Measurements from ENCODE around the gene WDR37. TPM values are rescaled to one million over a fixed set of nuclear protein-coding genes. Genes with fewer than 3 reads are reported as not detected.
A peak's percentile ranks its signal among the peaks of the same experiment; 100 is the strongest.

Gene WDR37
- total RNA-seq, 1 experiment from 2014 or later = 10.4 TPM

DNA sequence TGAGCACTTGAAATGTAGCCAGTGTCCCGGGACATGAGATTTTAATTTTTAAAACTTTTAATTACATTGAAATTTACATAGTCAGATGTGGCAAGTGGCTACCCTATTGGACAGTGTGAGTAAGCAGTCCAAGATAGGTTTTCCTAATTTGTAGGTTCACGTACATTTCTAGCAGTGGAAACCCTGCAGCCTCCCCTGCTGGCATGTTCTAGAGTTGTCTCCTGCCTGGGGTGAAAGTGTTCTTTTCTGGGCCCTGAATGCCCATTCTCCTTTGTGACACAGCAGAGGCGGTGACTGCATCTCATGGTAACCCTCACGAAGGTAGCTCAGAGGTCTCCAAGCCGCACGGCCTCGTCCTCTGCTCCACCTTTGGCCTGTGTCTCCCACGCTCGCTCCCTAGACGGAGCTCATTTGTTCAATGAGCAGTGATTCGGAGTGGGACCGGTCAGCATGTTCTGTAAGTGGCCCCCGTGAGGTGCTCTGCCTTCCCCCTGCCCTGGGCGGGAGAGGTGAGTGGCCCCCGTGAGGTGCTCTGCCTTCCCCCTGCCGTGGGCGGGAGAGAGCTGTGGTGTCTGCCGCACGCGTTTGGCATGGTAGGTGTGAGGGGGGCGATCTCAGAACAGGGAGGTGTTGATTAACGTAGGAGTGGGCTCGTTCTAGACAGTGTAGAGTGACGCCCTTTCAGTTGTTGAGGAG, 18.0 kb downstream of the WDR37 start (continued):
- TF ChIP-seq, protein P1, sequence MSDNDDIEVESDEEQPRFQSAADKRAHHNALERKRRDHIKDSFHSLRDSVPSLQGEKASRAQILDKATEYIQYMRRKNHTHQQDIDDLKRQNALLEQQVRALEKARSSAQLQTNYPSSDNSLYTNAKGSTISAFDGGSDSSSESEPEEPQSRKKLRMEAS (CRISPR knock-in tag; IDR thresholded peaks at IDR 0.05) = no peak
- no peak for TF ChIP-seq ZNF396 (CRISPR knock-in tag; IDR thresholded peaks at IDR 0.05; ENCODE audit: borderline replicate concordance)
- TF ChIP-seq, protein P2, sequence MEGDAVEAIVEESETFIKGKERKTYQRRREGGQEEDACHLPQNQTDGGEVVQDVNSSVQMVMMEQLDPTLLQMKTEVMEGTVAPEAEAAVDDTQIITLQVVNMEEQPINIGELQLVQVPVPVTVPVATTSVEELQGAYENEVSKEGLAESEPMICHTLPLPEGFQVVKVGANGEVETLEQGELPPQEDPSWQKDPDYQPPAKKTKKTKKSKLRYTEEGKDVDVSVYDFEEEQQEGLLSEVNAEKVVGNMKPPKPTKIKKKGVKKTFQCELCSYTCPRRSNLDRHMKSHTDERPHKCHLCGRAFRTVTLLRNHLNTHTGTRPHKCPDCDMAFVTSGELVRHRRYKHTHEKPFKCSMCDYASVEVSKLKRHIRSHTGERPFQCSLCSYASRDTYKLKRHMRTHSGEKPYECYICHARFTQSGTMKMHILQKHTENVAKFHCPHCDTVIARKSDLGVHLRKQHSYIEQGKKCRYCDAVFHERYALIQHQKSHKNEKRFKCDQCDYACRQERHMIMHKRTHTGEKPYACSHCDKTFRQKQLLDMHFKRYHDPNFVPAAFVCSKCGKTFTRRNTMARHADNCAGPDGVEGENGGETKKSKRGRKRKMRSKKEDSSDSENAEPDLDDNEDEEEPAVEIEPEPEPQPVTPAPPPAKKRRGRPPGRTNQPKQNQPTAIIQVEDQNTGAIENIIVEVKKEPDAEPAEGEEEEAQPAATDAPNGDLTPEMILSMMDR (IDR thresholded peaks at IDR 0.05) = no peak
- no peak for TF ChIP-seq IRF2 (CRISPR knock-in tag; IDR thresholded peaks at IDR 0.05; ENCODE audit: borderline replicate concordance, low read depth)

DNA sequence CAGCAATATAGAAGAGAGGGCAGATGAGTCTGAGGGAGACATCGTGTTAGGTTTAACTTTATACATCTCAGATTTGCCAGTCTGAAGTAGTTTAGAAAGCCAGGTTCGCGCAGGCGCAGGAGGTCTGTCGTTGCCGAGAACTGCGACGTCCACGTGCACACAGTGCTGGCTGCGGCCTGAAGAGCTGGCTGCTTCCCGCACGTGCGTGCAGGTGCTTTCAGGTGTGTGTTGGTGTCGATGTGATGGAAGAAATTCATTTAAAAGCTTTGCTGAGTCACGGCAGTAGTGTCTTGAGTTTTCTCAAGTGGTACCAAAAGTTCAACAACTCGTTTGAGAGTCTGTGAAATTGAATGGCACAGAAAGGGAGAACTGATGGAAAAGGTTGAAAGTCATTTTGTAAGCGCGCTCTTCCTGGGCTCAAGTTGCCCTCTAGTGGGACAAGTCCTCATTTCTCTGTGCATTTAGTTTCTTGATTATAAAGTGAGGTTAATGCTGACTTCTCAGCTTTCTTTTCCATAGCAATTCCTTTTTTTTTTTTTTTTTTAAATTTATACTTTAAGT, 18.6 kb downstream of the WDR37 start:
- H3K36me3 Mint-ChIP-seq = peaks cover 35% of the 10 kb centered on the region
- H3K27me3 Mint-ChIP-seq (ENCODE audit: low read depth) = no peaks in the 10 kb centered on the region
- ChIA-PET POLR2A (interaction anchor here (0.6 kb wide), 1 partner anchor 106 kb away, joined by 3 read pairs; no protein-coding TSS in a partner anchor), CTCF (interaction anchor here (0.6 to 0.9 kb wide), 2 partner anchors 23 to 659 kb away, joined by 3 read pairs; no protein-coding TSS in a partner anchor)
- no peaks in the 10 kb centered on the region for H3K9me3 Mint-ChIP-seq
- ATAC-seq = no peak; the same call in 1 of the 2 replicates
- no peak for DNase-seq (ENCODE audit: low spot score)
- no peak overlapping the region for H3K4me3 Mint-ChIP-seq
- H3K4me1 Mint-ChIP-seq = peaks cover 6% of the 10 kb centered on the region; the same call in 1 of the 2 replicates
- peak overlapping the region; percentile 78; the same call in 1 of the 2 replicates for H3K27ac Mint-ChIP-seq
- TF ChIP-seq, protein P3, sequence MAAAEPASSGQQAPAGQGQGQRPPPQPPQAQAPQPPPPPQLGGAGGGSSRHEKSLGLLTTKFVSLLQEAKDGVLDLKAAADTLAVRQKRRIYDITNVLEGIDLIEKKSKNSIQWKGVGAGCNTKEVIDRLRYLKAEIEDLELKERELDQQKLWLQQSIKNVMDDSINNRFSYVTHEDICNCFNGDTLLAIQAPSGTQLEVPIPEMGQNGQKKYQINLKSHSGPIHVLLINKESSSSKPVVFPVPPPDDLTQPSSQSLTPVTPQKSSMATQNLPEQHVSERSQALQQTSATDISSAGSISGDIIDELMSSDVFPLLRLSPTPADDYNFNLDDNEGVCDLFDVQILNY (CRISPR knock-in tag; IDR thresholded peaks at IDR 0.05) = no peak
- TF ChIP-seq ZNF423 (CRISPR knock-in tag; IDR thresholded peaks at IDR 0.05) = no peak
- no peak for TF ChIP-seq HMGA2 (CRISPR knock-in tag; IDR thresholded peaks at IDR 0.05)
- TF ChIP-seq, protein P4, sequence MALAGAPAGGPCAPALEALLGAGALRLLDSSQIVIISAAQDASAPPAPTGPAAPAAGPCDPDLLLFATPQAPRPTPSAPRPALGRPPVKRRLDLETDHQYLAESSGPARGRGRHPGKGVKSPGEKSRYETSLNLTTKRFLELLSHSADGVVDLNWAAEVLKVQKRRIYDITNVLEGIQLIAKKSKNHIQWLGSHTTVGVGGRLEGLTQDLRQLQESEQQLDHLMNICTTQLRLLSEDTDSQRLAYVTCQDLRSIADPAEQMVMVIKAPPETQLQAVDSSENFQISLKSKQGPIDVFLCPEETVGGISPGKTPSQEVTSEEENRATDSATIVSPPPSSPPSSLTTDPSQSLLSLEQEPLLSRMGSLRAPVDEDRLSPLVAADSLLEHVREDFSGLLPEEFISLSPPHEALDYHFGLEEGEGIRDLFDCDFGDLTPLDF (CRISPR knock-in tag; IDR thresholded peaks at IDR 0.05) = no peak
- TF ChIP-seq ZNF219 (CRISPR knock-in tag; IDR thresholded peaks at IDR 0.05; ENCODE audit: borderline replicate concordance) = no peak
- TF ChIP-seq ESRRA (CRISPR knock-in tag; IDR thresholded peaks at IDR 0.05; ENCODE audit: borderline replicate concordance) = no peak
- no peak for TF ChIP-seq ZNF396 (CRISPR knock-in tag; IDR thresholded peaks at IDR 0.05; ENCODE audit: borderline replicate concordance)
- TF ChIP-seq KAT7 (CRISPR knock-in tag; IDR thresholded peaks at IDR 0.05; ENCODE audit: borderline replicate concordance) = no peak
- TF ChIP-seq, protein P5, sequence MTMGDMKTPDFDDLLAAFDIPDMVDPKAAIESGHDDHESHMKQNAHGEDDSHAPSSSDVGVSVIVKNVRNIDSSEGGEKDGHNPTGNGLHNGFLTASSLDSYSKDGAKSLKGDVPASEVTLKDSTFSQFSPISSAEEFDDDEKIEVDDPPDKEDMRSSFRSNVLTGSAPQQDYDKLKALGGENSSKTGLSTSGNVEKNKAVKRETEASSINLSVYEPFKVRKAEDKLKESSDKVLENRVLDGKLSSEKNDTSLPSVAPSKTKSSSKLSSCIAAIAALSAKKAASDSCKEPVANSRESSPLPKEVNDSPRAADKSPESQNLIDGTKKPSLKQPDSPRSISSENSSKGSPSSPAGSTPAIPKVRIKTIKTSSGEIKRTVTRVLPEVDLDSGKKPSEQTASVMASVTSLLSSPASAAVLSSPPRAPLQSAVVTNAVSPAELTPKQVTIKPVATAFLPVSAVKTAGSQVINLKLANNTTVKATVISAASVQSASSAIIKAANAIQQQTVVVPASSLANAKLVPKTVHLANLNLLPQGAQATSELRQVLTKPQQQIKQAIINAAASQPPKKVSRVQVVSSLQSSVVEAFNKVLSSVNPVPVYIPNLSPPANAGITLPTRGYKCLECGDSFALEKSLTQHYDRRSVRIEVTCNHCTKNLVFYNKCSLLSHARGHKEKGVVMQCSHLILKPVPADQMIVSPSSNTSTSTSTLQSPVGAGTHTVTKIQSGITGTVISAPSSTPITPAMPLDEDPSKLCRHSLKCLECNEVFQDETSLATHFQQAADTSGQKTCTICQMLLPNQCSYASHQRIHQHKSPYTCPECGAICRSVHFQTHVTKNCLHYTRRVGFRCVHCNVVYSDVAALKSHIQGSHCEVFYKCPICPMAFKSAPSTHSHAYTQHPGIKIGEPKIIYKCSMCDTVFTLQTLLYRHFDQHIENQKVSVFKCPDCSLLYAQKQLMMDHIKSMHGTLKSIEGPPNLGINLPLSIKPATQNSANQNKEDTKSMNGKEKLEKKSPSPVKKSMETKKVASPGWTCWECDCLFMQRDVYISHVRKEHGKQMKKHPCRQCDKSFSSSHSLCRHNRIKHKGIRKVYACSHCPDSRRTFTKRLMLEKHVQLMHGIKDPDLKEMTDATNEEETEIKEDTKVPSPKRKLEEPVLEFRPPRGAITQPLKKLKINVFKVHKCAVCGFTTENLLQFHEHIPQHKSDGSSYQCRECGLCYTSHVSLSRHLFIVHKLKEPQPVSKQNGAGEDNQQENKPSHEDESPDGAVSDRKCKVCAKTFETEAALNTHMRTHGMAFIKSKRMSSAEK (CRISPR knock-in tag; IDR thresholded peaks at IDR 0.05; ENCODE audit: borderline replicate concordance) = no peak
- TF ChIP-seq, protein P6, sequence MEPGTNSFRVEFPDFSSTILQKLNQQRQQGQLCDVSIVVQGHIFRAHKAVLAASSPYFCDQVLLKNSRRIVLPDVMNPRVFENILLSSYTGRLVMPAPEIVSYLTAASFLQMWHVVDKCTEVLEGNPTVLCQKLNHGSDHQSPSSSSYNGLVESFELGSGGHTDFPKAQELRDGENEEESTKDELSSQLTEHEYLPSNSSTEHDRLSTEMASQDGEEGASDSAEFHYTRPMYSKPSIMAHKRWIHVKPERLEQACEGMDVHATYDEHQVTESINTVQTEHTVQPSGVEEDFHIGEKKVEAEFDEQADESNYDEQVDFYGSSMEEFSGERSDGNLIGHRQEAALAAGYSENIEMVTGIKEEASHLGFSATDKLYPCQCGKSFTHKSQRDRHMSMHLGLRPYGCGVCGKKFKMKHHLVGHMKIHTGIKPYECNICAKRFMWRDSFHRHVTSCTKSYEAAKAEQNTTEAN (CRISPR knock-in tag; IDR thresholded peaks at IDR 0.05) = no peak
- no peak for TF ChIP-seq NR2C2 (CRISPR knock-in tag; IDR thresholded peaks at IDR 0.05)
- TF ChIP-seq SP1 (CRISPR knock-in tag; conservative IDR thresholded peaks at IDR 0.05) = no peak
- TF ChIP-seq, protein P7, sequence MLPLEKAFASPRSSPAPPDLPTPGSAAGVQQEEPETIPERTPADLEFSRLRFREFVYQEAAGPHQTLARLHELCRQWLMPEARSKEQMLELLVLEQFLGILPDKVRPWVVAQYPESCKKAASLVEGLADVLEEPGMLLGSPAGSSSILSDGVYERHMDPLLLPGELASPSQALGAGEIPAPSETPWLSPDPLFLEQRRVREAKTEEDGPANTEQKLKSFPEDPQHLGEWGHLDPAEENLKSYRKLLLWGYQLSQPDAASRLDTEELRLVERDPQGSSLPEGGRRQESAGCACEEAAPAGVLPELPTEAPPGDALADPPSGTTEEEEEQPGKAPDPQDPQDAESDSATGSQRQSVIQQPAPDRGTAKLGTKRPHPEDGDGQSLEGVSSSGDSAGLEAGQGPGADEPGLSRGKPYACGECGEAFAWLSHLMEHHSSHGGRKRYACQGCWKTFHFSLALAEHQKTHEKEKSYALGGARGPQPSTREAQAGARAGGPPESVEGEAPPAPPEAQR (CRISPR knock-in tag; IDR thresholded peaks at IDR 0.05) = no peak
- TF ChIP-seq, protein P8, sequence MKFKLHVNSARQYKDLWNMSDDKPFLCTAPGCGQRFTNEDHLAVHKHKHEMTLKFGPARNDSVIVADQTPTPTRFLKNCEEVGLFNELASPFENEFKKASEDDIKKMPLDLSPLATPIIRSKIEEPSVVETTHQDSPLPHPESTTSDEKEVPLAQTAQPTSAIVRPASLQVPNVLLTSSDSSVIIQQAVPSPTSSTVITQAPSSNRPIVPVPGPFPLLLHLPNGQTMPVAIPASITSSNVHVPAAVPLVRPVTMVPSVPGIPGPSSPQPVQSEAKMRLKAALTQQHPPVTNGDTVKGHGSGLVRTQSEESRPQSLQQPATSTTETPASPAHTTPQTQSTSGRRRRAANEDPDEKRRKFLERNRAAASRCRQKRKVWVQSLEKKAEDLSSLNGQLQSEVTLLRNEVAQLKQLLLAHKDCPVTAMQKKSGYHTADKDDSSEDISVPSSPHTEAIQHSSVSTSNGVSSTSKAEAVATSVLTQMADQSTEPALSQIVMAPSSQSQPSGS (CRISPR knock-in tag; IDR thresholded peaks at IDR 0.05; ENCODE audit: borderline replicate concordance, low read depth) = no peak
- TF ChIP-seq, protein P9, sequence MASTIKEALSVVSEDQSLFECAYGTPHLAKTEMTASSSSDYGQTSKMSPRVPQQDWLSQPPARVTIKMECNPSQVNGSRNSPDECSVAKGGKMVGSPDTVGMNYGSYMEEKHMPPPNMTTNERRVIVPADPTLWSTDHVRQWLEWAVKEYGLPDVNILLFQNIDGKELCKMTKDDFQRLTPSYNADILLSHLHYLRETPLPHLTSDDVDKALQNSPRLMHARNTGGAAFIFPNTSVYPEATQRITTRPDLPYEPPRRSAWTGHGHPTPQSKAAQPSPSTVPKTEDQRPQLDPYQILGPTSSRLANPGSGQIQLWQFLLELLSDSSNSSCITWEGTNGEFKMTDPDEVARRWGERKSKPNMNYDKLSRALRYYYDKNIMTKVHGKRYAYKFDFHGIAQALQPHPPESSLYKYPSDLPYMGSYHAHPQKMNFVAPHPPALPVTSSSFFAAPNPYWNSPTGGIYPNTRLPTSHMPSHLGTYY (CRISPR knock-in tag; IDR thresholded peaks at IDR 0.05) = no peak
- TF ChIP-seq RELA (CRISPR knock-in tag; IDR thresholded peaks at IDR 0.05; ENCODE audit: borderline replicate concordance) = no peak
- no peak for TF ChIP-seq TEAD1 (CRISPR knock-in tag; IDR thresholded peaks at IDR 0.05)

All from WTC11 (cell line).